SU-DHL-6 (cell line): Measurements from ENCODE around the gene ST3GAL3.

ENCODE experiments used
- H2AFZ ChIP-seq: fragments of 200-600 bp; sonication (generic); 2 replicates; pipeline ENCODE4 v1.6.1; 2014; ENCODE audit warnings: low read depth, mild to moderate bottlenecking, moderate library complexity, mixed read lengths, antibody characterized with exemption, low read length; ENCODE audit not compliant: severe bottlenecking
- H3F3A ChIP-seq: fragments of 200-600 bp; shearing (Covaris generic); 2 replicates; pipeline ENCODE4 v1.6.0; 2016; ENCODE audit warnings: antibody characterized with exemption, mild to moderate bottlenecking; ENCODE audit not compliant: insufficient read depth
- H3K27ac ChIP-seq: fragments of 200-600 bp; sonication (generic); 2 replicates; pipeline ENCODE4 v1.5.1; 2016; ENCODE audit warnings: low read depth, mild to moderate bottlenecking, low read length, moderate library complexity, mixed read lengths
- H3K27me3 ChIP-seq: fragments of 200-600 bp; sonication (generic), shearing (Covaris generic); 2 replicates; pipeline ENCODE4 v1.6.0; 2014; ENCODE audit warnings: mild to moderate bottlenecking, low read length
- H3K36me3 ChIP-seq: fragments of 200-600 bp; sonication (generic); 2 replicates; pipeline ENCODE4 v1.6.1; 2014; ENCODE audit warnings: mild to moderate bottlenecking, low read length, mixed read lengths
- H3K4me2 ChIP-seq: fragments of 300-600, 200-600 bp; shearing (Covaris generic), sonication (generic); 2 replicates; pipeline ENCODE4 v1.6.0; 2014; ENCODE audit warnings: low read length, low read depth, mild to moderate bottlenecking; ENCODE audit not compliant: poor library complexity, severe bottlenecking
- H3K4me3 ChIP-seq: fragments of 200-600 bp; sonication (generic); 2 replicates; pipeline ENCODE4 v1.5.1; 2014; ENCODE audit warnings: antibody characterized with exemption, low read length, mild to moderate bottlenecking, mixed read lengths; ENCODE audit not compliant: insufficient read depth, poor library complexity, severe bottlenecking
- H3K79me2 ChIP-seq: fragments of 200-600 bp; sonication (generic); 2 replicates; pipeline ENCODE4 v1.6.1; 2014; ENCODE audit warnings: mild to moderate bottlenecking, low read length, moderate library complexity; ENCODE audit not compliant: insufficient read depth
- H3K9ac ChIP-seq: fragments of 200-600 bp; sonication (generic); 2 replicates; pipeline ENCODE4 v1.7.0; 2014; ENCODE audit warnings: mild to moderate bottlenecking, low read length
- H3K9me2 ChIP-seq: fragments of 200-600 bp; sonication (generic); replicated peaks from 2 replicates; pipeline ENCODE4 v1.6.1; 2014; ENCODE audit warnings: low read length; ENCODE audit not compliant: insufficient read depth
- H3K9me3 ChIP-seq: fragments of 200-600 bp; sonication (generic); 2 replicates; pipeline ENCODE4 v1.6.1; 2014; ENCODE audit warnings: low read length, mixed read lengths; ENCODE audit not compliant: insufficient read depth
- H4K20me1 ChIP-seq: fragments of 200-600 bp; sonication (generic); 2 replicates; pipeline ENCODE4 v1.6.1; 2014; ENCODE audit warnings: low read depth, mild to moderate bottlenecking, antibody characterized with exemption, low read length, moderate library complexity, mixed read lengths
- CTCF ChIP-seq: fragments of 200-600 bp; sonication (generic); IDR thresholded peaks from one replicate; pipeline ENCODE4 v1.5.1; 2017; ENCODE audit warnings: antibody characterized with exemption, mild to moderate bottlenecking, low read length, moderate library complexity; ENCODE audit not compliant: insufficient read depth, poor library complexity, severe bottlenecking
- EZH2phosphoT487 ChIP-seq: fragments of 200-600 bp; sonication (generic), shearing (Covaris generic); conservative IDR thresholded peaks from 2 replicates; pipeline ENCODE4 v1.6.1; 2018; ENCODE audit warnings: mild to moderate bottlenecking, antibody characterized with exemption, low read length, moderate library complexity, mixed read lengths

Gene ST3GAL3

GRCh38 chr1:43912607-43913006 lies 205.3 kb downstream of the ST3GAL3 start:
- H4K20me1 ChIP-seq: no peaks in the 10 kb centered on the region
- no peaks in the 10 kb centered on the region for H3K9me2 ChIP-seq
- H3K79me2 ChIP-seq: no peaks in the 10 kb centered on the region
- no peak overlapping the region for H2AFZ ChIP-seq
- H3K9ac ChIP-seq: no peak overlapping the region
- TF ChIP-seq CTCF: no peak
- no peak for TF ChIP-seq EZH2phosphoT487
- no peaks in the 10 kb centered on the region for H3K36me3 ChIP-seq
- H3K4me3 ChIP-seq: no peak overlapping the region
- H3F3A ChIP-seq: no peaks in the 10 kb centered on the region
- no peak overlapping the region for H3K4me2 ChIP-seq
- no peaks in the 10 kb centered on the region for H3K9me3 ChIP-seq
- no peaks in the 10 kb centered on the region for H3K27me3 ChIP-seq
- H3K27ac ChIP-seq: no peak overlapping the region

- H3K27me3 ChIP-seq: no peaks in the 10 kb centered on the region
- no peaks in the 10 kb centered on the region for H3K9me3 ChIP-seq
- no peaks in the 10 kb centered on the region for H3F3A ChIP-seq
- no peak for TF ChIP-seq EZH2phosphoT487
- no peaks in the 10 kb centered on the region for H4K20me1 ChIP-seq
- H3K27ac ChIP-seq: no peak overlapping the region
- no peaks in the 10 kb centered on the region for H3K9me2 ChIP-seq
- H3K36me3 ChIP-seq: no peaks in the 10 kb centered on the region
- H3K4me3 ChIP-seq: no peak overlapping the region
- no peak overlapping the region for H3K9ac ChIP-seq
- H3K4me2 ChIP-seq: no peak overlapping the region
- H2AFZ ChIP-seq: no peak overlapping the region
- no peaks in the 10 kb centered on the region for H3K79me2 ChIP-seq
Measured at GRCh38 chr1:43913051-43913501, 205.7 kb downstream of the ST3GAL3 start.

GRCh38 chr1:43913666-43914360 lies 206.5 kb downstream of the ST3GAL3 start:
- Histone ChIP-seq H3K9me2 (no peaks in the 10 kb centered on the region), H3F3A (no peaks in the 10 kb centered on the region), H3K4me2 (no peak overlapping the region), H3K27me3 (no peaks in the 10 kb centered on the region), H2AFZ (no peak overlapping the region), H3K9me3 (no peaks in the 10 kb centered on the region), H3K36me3 (no peaks in the 10 kb centered on the region), H3K79me2 (no peaks in the 10 kb centered on the region), H4K20me1 (no peaks in the 10 kb centered on the region), H3K9ac (no peak overlapping the region), H3K27ac (no peak overlapping the region), H3K4me3 (no peak overlapping the region)
- TF ChIP-seq EZH2phosphoT487 (no peak), CTCF (no peak)
